ENCODE data around the gene DEFB116.

DEFB116 gene

GRCh38 chr20:31256959-31257358 is 51.4 kb downstream of the DEFB116 start:
- no peaks in the 10 kb centered on the region for H3K9me3 ChIP-seq
- H3K4me3 ChIP-seq: no peak overlapping the region
- H3K36me3 ChIP-seq: no peaks in the 10 kb centered on the region
- no peak for TF ChIP-seq Cebpa-rat (IDR thresholded peaks at IDR 0.05)
- no peak overlapping the region; the same call in 1 of the 2 replicates for H3K4me2 ChIP-seq
- no peaks in the 10 kb centered on the region for H4K20me1 ChIP-seq
- peaks cover 6% of the 10 kb centered on the region; the same call in 1 of the 2 replicates for H3K4me1 ChIP-seq
- H3K27ac ChIP-seq: no peak overlapping the region
- H3K9ac ChIP-seq: no peak overlapping the region
- no peaks in the 10 kb centered on the region for H3K27me3 ChIP-seq
